HG02588 (cell line): ENCODE results near the gene APBB2.

Experiments
- ATAC-seq: cut with Tn5 transposase; IDR thresholded peaks from one replicate; pipeline ENCODE4 v1.9.1; 2021; ENCODE audit warnings: mild to moderate bottlenecking, moderate library complexity; ENCODE audit not compliant: unreplicated experiment

APBB2 gene

GRCh38 chr4:41142376-41143310 is 71.7 kb downstream of the APBB2 start:
- ATAC-seq: no peak

- ATAC-seq: no peak
Observed at GRCh38 chr4:41141900-41142299, 72.4 kb downstream of the APBB2 start.

- ATAC-seq: no peak
Observed at GRCh38 chr4:41140410-41140809, 73.9 kb downstream of the APBB2 start.

GRCh38 chr4:41137879-41138278 is 76.5 kb downstream of the APBB2 start:
- no peak for ATAC-seq

GRCh38 chr4:41136456-41136855 is 77.9 kb downstream of the APBB2 start:
- no peak for ATAC-seq

GRCh38 chr4:41135801-41136200 is 78.5 kb downstream of the APBB2 start:
- ATAC-seq: no peak

GRCh38 chr4:41134581-41134980 is 79.8 kb downstream of the APBB2 start:
- no peak for ATAC-seq

- no peak for ATAC-seq
Observed at GRCh38 chr4:41133454-41134018, 80.8 kb downstream of the APBB2 start.

GRCh38 chr4:41132055-41132683 is 82.2 kb downstream of the APBB2 start:
- no peak for ATAC-seq

GRCh38 chr4:41129936-41130440 is 84.4 kb downstream of the APBB2 start:
- no peak for ATAC-seq

- no peak for ATAC-seq
Observed at GRCh38 chr4:41129128-41129754, 85.1 kb downstream of the APBB2 start.

- no peak for ATAC-seq
Observed at GRCh38 chr4:41125558-41126311, 88.6 kb downstream of the APBB2 start.

GRCh38 chr4:41124916-41125548 is 89.3 kb downstream of the APBB2 start:
- ATAC-seq: no peak

GRCh38 chr4:41122775-41123174 is 91.6 kb downstream of the APBB2 start:
- no peak for ATAC-seq

- no peak for ATAC-seq
Observed at GRCh38 chr4:41122309-41122708, 92.0 kb downstream of the APBB2 start.

GRCh38 chr4:41121906-41122305 is 92.4 kb downstream of the APBB2 start:
- no peak for ATAC-seq

- no peak for ATAC-seq
Observed at GRCh38 chr4:41120297-41121217, 93.8 kb downstream of the APBB2 start.

GRCh38 chr4:41119867-41120295 is 94.5 kb downstream of the APBB2 start:
- ATAC-seq: no peak

- ATAC-seq: no peak
Observed at GRCh38 chr4:41111791-41112190, 102.6 kb downstream of the APBB2 start.
